ENCODE measurements around the gene SLC28A1. TPM values are rescaled to one million over a fixed set of nuclear protein-coding genes. Genes with fewer than 3 reads are reported as not detected.

SLC28A1 gene
- polyA plus RNA-seq, 3 donors = 0.02 to 0.34 TPM; not detected in 1

DNA sequence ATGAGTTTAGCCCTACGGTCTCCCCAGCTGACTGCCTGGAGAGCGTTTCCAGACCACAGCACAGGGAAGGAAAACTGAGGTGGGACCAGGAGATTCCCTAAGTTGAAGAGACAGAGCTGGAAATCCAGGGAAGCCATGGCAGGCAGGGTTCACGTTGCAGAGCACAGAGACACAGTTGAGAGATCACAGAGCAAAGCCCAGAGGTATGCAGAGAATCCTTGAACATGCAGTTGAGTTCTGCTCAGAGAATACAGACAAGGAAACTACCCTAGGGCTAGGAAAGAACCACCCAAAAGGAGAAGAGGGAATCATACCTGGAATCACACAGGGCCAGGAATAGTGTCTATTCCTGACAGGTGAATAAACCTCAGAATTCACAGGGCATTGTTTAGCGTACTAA, 14.3 kb downstream of the SLC28A1 start:
- H3K27ac ChIP-seq (ENCODE audit: low read depth, low read length) = no peak overlapping the region
- 62 to 82% (median 74%) methylated on average over 4 of the region's 4 CpGs for WGBS, 3 donors

DNA sequence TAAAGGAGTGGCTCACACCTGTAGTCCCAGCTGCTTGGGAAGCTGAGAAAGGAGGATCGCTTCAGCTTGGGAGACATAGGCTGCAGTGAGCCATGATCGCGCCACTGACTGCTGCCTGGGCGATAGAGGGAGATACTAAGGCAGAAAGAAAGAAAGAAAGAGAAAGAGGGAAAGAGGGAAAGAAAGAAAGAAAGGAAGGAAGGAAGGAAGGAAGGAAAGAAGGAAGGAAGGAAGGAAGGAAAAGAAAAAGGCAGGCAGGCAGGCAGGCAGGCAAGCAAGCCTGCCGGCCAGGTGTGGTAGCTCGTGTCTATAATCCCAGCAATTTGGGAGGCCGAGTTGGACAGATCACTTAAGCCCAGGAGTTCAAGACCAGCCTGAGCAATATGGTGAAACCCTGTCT, 15.3 kb downstream of the SLC28A1 start:
- WGBS, 3 donors = 85 to 92% (median 89%) methylated on average over 7 of the region's 7 CpGs
- H3K27ac ChIP-seq (ENCODE audit: low read depth, low read length) = no peak overlapping the region

DNA sequence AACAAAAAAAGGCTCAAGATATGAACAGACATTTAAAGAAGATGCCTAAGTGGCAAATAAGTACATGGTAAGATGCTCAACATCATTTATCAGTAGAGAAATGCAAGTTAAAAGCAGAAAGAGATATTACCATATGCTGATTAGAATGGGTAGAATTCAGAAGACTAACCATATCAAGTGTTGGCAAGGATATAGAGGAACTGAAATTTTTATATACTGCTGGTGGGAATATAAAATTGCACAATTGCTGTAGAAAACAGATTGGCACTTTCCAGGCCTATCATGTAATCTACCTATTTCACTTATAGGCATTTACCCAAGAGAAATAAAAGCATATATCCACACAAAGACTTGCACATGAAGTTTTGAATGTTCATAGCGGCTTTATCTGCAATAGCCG, 17.1 kb downstream of the SLC28A1 start:
- whole genome bisulfite sequencing, 3 donors = 66 to 99% (median 98%) methylated on average over 2 of the region's 2 CpGs
- no peak overlapping the region for H3K27ac ChIP-seq (ENCODE audit: low read depth, low read length)

DNA sequence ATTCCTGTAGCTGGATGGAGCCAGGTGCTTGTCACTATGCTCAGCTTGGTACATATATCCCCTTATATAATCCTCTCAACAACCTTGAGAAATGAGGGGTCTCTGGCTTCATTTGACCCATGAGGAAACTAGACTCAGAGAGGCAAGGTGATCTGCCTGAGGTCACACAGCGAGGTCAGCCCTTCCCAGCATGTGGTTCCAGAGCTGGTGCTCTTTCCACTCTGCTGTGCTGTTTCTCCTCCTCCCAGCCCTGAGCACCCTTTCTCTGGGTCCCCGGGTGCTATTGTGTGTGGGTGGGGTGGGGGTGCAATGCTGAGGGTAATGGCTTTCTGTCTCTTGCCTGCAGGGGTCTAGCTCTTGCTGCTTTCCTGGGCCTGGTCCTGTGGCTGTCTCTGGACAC, 19.3 kb downstream of the SLC28A1 start:
- WGBS, 3 donors = 90 to 95% (median 92%) methylated on average over 2 of the region's 2 CpGs
- H3K27ac ChIP-seq (ENCODE audit: low read depth, low read length) = no peak overlapping the region

DNA sequence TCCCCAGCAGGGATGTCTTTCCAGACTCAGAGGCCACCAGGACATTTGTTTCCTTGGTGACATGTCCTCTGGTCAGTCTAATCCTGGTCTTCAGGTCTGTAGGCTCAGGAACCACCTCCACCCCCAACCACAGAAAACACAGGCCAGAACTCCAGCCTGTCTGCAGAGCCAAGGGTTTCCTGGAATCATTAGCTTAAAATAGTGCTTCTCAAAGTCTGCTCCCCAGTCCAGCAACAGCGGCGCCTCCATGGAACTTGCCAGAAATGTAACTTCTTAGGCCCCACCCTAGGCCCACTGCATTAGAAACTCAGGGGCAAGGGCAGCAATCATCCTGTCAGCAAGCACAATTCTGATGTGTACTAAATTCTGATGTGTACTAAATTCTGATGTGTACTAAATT, 20.0 kb downstream of the SLC28A1 start:
- H3K27ac ChIP-seq (ENCODE audit: low read depth, low read length) = no peak overlapping the region
- WGBS, 3 donors = 42 to 76% (median 51%) methylated on average over 2 of the region's 2 CpGs

DNA sequence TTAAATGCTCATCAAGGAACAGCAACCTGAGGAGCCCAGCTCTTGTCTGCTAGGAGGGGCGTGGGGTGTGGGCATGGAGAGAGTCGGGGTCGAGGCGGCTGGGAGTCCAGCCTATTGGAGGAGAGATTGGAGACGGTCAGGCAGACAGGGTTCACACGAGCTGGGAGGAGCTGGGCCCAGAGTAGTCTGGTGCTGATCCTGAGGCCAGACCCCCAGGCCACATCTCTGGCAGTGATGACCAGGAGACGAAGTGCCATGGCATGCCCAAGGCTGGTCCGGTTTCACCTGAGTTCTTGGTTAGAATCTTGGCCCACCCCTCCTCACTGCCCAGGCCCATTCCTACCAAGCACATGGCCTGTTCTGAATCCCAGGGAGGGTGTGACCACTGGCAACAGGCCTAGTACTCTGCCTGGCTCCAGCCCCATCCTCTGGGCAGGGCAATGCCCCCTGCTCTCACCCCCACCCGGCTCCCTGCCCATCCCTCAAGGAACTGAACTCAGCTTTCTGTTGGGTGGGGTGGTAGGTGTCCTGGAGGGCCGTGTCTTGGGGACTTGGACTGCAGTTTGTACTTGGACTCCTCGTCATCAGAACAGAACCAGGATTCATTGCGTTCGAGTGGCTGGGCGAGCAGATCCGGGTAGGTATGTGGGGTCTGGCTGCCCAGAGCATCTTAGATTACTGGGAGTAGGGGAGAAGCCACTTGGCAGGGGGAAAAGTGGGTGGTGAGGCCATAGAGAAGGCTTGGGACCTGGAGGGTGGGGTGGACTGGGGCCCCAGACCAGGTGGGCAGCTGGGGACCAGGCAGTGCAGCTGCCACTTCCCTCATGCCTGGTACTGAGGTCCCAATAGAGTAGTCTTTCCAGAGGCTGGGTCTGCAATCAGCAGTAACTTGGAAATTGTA, 20.8 kb downstream of the SLC28A1 start:
- WGBS, 3 donors = 90 to 93% (median 92%) methylated on average over 15 of the region's 15 CpGs
- no peak overlapping the region for H3K27ac ChIP-seq (ENCODE audit: low read depth, low read length)

DNA sequence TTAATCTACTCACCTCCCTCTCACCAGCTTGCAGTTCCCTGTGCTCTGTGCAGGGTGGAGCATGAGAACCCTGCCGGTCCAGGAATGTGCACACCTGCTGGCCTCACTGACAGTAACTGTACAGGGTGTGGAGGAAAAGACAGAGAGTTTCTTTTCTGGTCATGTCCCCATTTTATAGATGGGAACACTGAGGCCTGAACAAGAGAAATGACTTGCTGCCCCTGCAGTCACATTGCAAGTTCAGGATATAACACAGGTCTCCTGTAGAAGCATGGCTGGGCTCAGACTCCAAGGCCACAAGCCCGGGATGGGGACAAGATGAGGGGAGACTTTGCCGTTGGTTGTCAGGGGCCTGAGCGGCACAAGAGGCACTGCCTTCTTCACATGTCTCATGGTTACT, 23.3 kb downstream of the SLC28A1 start:
- 89 to 95% (median 95%) methylated on average over 4 of the region's 4 CpGs for WGBS, 3 donors

DNA sequence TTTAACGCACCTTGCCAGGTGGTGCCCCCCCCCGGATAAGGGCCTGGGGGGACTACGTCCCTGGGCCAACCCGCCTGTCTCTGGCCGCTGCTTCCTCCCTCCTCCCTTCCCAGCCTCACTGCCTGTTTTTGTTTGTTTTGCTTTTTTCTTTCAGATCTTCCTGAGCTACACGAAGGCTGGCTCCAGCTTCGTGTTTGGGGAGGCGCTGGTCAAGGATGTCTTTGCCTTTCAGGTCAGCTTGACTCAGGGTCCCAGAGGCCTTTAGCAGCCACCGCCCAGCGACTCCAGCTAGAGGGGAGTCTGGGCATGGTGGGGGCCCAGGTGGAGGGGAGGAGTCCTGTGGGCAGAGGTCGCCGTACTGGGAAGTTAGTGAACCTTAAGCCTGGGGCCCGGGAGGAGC, 24.1 kb downstream of the SLC28A1 start:
- no peak overlapping the region for H3K27ac ChIP-seq (ENCODE audit: low read depth, low read length)
- 56 to 75% (median 60%) methylated on average over 13 of the region's 13 CpGs for WGBS, 3 donors

More for the DNA sequence above, 23.3 kb downstream of the SLC28A1 start:
- H3K27ac ChIP-seq (ENCODE audit: low read depth, low read length) = no peak overlapping the region

DNA sequence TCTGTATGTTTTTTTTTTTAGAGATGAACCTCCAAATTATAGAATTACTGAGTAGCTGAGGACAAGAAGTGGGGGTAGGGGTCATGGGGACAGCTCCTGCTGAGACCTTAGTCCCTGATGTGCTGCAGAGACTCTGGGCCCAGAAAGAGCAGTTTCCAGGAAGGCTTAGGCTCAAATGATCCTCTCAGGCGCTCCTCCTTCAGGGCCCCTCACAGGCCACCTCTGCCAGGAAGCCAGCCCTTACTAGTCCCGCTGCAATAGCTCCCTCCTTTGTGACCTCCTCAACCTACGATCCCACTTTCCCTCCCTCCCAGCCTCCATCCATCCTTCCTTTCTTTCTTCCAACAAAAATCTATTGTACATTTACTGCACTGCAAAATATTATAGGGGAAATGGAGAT, 24.6 kb downstream of the SLC28A1 start:
- H3K27ac ChIP-seq (ENCODE audit: low read depth, low read length) = no peak overlapping the region
- WGBS, 3 donors = 86 to 93% (median 90%) methylated on average over 3 of the region's 3 CpGs

DNA sequence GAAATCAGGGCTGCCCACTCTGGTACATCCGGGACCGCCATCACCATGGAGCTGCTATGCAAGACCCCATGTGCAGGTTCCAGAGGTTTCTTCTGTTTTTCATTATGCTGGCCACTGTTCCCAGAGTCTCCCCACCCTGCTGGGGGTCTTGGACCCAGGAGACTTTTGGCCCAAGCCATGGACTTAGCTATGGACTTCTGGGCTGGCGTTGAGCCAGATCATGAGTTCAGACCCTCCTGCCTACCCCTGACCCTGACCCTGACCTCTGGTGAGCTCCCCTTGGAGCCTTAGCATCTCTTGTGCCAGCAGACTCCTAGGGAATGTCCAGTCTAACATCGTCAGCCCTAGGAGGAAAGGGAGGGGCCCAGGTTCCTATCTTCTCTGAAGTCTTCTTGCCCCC, 25.3 kb downstream of the SLC28A1 start:
- 81 to 89% (median 87%) methylated on average over 4 of the region's 4 CpGs for WGBS, 3 donors
- no peak overlapping the region for H3K27ac ChIP-seq (ENCODE audit: low read depth, low read length)

DNA sequence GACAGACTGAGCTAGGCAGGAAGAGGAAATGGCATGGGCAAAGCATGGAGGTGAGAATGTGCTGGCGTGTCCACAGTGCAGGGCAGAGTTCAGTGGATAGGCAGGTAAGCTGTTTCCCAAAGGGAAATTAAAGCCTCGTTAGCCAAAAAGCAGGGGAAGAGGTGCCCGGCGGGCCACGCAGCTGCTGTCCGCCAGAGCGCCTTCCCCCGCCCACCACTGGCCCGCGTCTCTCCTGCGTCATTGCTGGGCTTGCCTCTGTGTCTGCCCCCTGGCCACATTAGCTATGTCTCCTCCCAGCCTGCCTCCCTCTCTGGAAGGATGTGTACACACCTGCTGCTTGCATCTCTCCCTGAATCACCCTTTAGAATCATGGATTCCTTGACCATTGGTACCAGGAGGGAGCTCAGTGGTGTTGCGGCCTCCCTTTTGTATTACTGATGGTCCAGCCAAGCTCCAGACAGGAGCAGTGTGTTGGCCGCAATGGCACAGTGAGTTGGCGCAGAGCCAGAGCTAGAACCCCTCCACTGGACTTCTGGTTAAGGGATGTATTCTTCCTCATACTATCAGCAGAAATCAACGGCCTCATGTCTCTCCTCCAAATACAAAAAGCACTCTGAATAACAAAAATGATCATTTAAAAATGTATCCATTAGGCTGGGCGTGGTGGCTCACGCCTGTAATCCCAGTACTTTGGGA, 26.6 kb downstream of the SLC28A1 start:
- 82 to 85% (median 84%) methylated on average over 17 of the region's 17 CpGs for WGBS, 3 donors
- peak overlapping the region; percentile 44 for H3K27ac ChIP-seq (ENCODE audit: low read depth, low read length)

DNA sequence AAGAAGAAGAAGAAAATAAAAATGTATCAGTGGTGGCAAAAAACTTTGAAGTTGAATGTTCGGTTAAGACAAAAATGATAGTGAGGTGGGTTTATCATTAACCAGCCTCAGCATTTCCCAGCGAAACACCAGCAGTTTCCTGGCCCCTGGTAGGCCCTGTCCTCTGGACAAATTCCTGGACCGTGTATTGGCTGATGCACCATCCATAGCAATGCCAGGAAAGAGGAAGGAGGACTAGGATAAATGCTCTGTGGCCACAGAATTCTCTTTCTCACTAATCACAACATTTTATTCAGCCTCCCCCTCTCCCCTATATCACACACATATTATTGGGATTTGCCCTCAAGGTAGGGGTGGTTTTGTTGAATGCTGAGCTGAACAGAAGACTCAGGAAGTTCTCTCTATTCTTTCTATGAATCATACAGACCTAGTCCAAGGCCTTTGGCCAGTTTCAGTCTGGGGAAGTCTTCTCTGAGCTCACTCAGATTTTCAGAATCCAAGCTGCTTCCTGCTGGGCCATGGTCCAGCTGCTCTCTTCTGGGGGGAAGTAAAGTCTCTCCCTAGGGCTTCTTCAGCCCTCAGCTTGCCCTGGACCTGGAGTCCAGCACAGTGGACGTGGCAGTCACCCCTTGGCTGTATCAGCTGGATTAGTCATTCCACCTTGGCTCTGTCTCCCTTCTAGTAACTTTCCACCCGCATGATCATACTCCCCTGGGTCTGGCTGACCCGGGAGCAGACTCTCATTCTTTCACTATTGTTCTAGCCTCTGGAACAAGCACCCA, 27.6 kb downstream of the SLC28A1 start:
- WGBS, 3 donors = 15 to 42% (median 39%) methylated on average over 6 of the region's 6 CpGs
- no peak overlapping the region for H3K27ac ChIP-seq (ENCODE audit: low read depth, low read length)

DNA sequence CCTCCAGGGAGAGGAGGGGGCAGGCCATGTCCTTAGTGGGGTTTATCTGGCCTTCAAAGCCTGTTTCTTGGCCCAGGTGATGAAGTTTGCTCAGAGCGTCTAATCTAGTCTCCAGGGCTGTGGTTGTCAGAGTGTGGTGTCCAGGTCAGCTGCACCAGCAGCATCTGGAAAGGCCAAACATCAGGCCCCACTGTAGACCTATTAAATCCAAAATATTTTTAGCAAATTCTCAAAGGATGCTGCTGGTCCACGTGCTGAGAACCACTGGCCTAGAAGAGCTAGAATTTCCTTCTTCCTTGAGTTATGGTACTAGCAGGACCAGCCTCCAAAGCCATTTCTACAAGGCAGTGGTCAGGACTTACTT, 28.9 kb downstream of the SLC28A1 start:
- 57 to 63% (median 60%) methylated on average over 2 of the region's 2 CpGs for WGBS, 3 donors
- no peak overlapping the region for H3K27ac ChIP-seq (ENCODE audit: low read depth, low read length)

DNA sequence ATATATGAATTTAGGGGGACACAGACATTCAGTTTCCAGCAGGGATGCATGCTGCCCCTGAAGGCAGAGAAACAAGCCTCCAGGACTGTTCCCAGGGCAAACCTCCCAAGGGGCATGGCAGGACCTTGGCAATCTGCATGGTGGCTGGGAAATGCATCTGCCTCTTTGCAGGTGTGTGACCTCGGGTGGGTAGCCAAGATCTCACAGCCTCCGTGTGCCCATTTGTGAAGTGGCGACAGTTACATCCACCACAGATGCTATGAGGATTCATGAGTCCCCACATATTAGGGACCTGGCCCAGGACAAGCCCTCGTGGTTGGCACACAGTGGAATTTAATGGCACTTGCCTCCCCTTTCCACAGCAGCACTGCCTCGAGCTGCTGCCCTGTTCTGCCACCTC, 29.9 kb downstream of the SLC28A1 start:
- 70 to 78% (median 75%) methylated on average over 5 of the region's 5 CpGs for WGBS, 3 donors
- no peak overlapping the region for H3K27ac ChIP-seq (ENCODE audit: low read depth, low read length)

DNA sequence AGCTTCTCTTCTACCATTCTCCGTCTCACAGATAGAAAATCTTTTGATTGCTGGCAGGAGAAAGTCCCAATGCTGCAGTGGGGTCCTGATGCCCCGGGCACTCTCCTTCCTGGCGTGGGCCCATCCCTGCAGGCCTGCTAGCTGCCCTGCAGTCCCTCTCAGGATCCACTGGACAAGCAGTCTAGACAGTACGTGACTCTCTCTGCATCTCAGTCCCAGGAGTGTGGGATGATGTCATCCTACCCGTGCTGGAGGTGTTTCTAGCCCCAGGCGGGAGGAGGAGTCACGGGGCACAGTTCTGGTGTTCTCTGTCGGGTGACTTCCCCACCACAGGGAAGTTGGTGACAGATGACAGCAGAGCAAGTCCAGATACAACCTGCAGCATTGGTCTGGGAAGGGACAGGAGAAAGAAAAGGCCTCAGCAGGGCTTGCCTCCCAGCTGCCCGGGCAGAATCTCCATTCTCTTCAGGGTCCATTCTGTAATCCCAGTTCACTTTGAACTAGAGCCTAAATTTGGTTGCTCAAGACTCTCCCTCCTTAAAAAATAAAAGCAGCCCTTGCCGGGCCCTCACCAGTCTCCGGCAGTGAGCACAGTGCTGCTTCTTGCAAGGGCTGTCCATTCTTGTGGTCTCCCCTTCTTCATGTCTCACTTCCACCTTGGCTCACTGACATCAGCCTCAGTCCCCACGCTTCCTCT, 30.6 kb downstream of the SLC28A1 start:
- WGBS, 3 donors = 46 to 62% (median 47%) methylated on average over 12 of the region's 12 CpGs
- no peak overlapping the region for H3K27ac ChIP-seq (ENCODE audit: low read depth, low read length)

DNA sequence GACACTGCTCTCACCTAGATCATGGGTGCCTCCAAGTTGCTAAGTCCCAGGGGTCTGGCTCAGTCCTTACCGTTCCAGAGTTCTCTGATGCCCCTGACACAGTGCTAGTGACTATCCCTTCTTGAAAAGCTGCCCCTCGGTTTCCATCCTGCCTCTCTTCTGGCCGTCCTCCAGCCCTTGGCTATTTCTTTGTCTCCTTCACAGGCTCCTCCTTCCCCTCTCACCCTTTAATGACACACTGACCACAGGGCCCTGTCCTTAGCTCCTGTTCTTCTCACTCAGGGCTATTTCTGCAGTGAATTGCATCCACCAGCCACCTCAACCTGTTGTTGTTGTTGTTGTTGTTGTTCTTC, 31.1 kb downstream of the SLC28A1 start:
- WGBS, 3 donors = 55 to 65% (median 62%) methylated on average over 3 of the region's 3 CpGs
- H3K27ac ChIP-seq (ENCODE audit: low read depth, low read length) = no peak overlapping the region

DNA sequence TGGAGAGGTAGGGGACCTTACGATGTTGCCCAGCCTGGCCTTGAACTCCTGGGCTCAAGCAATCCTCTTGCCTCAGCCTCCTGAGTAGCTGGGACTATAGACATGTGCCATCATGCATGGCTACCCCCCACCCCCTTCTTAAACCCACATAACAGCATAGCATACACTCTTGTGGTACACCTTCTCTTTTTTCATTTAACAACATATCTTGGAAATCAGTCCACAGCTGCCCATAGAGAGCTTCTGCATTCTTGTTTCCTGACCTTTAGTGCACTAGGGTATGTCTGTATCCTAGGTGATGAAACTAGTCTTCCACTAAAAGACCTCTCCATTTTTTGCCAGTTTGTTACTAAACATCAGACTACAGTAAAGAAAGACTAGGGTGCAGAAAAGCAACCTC, 33.0 kb downstream of the SLC28A1 start:
- WGBS, 3 donors = 81 to 100% (median 90%) methylated on average over 1 of the region's 1 CpG
- no peak overlapping the region for H3K27ac ChIP-seq (ENCODE audit: low read depth, low read length)

DNA sequence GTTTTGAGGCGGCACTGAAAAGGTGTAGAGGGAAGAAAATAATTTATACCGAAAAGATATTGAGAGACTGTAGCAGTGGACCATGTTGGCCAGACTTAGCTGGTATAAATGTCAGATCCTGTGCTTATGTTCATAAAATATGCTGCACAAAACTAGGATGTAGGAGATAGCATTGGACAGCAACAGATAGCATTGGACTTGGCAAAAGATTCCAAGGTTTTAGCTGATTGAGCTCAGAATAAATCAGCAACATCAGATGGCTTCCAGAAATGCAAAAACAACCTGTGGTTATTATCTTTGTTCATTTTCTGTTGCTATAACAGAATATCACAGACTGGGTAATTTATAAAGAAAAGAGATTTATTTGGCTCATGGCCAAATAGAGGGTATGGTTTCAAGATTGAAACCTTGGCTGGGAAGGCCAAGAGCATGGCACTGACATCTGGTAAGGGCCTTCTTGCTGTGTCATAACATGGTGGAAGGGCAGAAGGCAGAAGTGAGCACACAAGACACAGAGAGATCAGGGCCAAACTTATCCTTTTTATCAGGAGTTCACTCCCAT, 34.7 kb downstream of the SLC28A1 start:
- no peak overlapping the region for H3K27ac ChIP-seq (ENCODE audit: low read depth, low read length)
- WGBS, 3 donors = 90 to 94% (median 93%) methylated on average over 2 of the region's 2 CpGs

Measured in adipose tissue (tissue), 3 donors.